Endothelial cell of umbilical vein (primary cell): ENCODE results near the gene ARHGAP32. TPM values are rescaled to one million over a fixed set of nuclear protein-coding genes. Genes with fewer than 3 reads are reported as not detected.

Source experiments
- BruUV-seq: library from RNA; stranded (reverse); fragments of 400-500 nt; replicated peaks from 2 replicates; lab custom pipeline; 2021; lab: Mats Ljungman, UMichigan
- CTCF ChIA-PET: fragments of 300-600, 350-600 bp; sonication (Branson Sonifier 250); formaldehyde crosslinking; loops from one replicate; lab custom pipeline; 2021; ENCODE audit warnings: antibody characterized with exemption, inconsistent platforms; lab: Charles Lee
- POLR2A ChIA-PET: fragments of 300-600, 350-600 bp; sonication (Branson Sonifier 250); formaldehyde crosslinking; loops from one replicate; lab custom pipeline; 2021; ENCODE audit warnings: antibody characterized with exemption, inconsistent platforms; lab: Charles Lee
- DNase-seq: peaks from one replicate; pipeline ENCODE4 v3.0.0-alpha.2; 2011; ENCODE audit warnings: low read depth, low spot score
- FAIRE-seq: peaks from 2 replicates; lab custom pipeline; 2011; peaks lifted over from hg19 to GRCh38; lab: Jason Lieb, UNC
- H2AFZ ChIP-seq: 2 replicates; pipeline ENCODE4 v1.6.0; 2012; ENCODE audit warnings: low read depth, low read length, control low read depth, inconsistent platforms
- H3K27ac ChIP-seq: 2 replicates; pipeline ENCODE4 v1.5.1; 2011; ENCODE audit warnings: low read depth, mild to moderate bottlenecking, control low read depth, low read length, moderate library complexity; ENCODE audit not compliant: insufficient read depth
- H3K27me3 ChIP-seq, 2 experiments: 2 replicates each; pipeline versions ENCODE4 v1.6.0 to v1.6.1; 2011; ENCODE audit warnings: low read length in 2 of 2, mixed read lengths in 1 of 2; ENCODE audit not compliant: control insufficient read depth in 2 of 2, insufficient read depth in 2 of 2
- H3K36me3 ChIP-seq, 2 experiments: 2 replicates in 1 of 2; 3 replicates in 1 of 2; pipeline ENCODE4 v1.5.1; 2011; ENCODE audit warnings: low read length in 2 of 2, mild to moderate bottlenecking in 1 of 2, moderate library complexity in 1 of 2; ENCODE audit not compliant: control insufficient read depth in 2 of 2, insufficient read depth in 2 of 2; ENCODE audit errors: extremely low read depth in 1 of 2
- H3K4me1 ChIP-seq: 3 replicates; pipeline ENCODE4 v1.5.1; 2011; ENCODE audit warnings: mild to moderate bottlenecking, low read length; ENCODE audit not compliant: control insufficient read depth, insufficient read depth; ENCODE audit errors: extremely low read depth
- H3K4me2 ChIP-seq: 2 replicates; pipeline ENCODE4 v1.6.1; 2011; ENCODE audit warnings: low read length, control low read depth, mixed read lengths; ENCODE audit not compliant: insufficient read depth
- H3K4me3 ChIP-seq, 3 experiments: fragments of 200-600 bp in 1 of 3; sonication (generic), shearing (Covaris generic) in 1 of 3; replicated peaks in 1 of 3; 2 replicates each; pipeline ENCODE4 v1.5.1; 2011 to 2016; ENCODE audit warnings: control low read depth in 3 of 3, low read length in 3 of 3, mild to moderate bottlenecking in 2 of 3, inconsistent platforms in 1 of 3, low read depth in 1 of 3, moderate library complexity in 1 of 3; ENCODE audit not compliant: insufficient read depth in 1 of 3
- H3K79me2 ChIP-seq: 2 replicates; pipeline ENCODE4 v1.6.0; 2012; ENCODE audit warnings: low read length, inconsistent platforms; ENCODE audit not compliant: control insufficient read depth, insufficient read depth
- H3K9ac ChIP-seq: replicated peaks from 2 replicates; pipeline ENCODE3; 2011; ENCODE audit warnings: low read length, control low read depth; ENCODE audit not compliant: insufficient read depth; ENCODE audit errors: extremely low read depth
- H3K9me1 ChIP-seq: replicated peaks from 3 replicates; pipeline ENCODE4 v1.6.0; 2011; ENCODE audit warnings: mild to moderate bottlenecking, low read length; ENCODE audit not compliant: control insufficient read depth, insufficient read depth; ENCODE audit errors: extremely low read depth
- H3K9me3 ChIP-seq: replicated peaks from 2 replicates; pipeline ENCODE4 v1.5.1; 2012; ENCODE audit warnings: low read length, inconsistent platforms; ENCODE audit not compliant: control insufficient read depth, insufficient read depth
- H4K20me1 ChIP-seq: replicated peaks from 2 replicates; pipeline ENCODE3; 2011; ENCODE audit warnings: mild to moderate bottlenecking, low read length; ENCODE audit not compliant: control insufficient read depth, insufficient read depth; ENCODE audit errors: extremely low read depth
- CTCF ChIP-seq, 2 donors: IDR thresholded peaks; 1 replicate in 1 of 2; 2 replicates in 1 of 2; pipeline ENCODE4 v1.5.1; 2011; ENCODE audit warnings: low read length in 2 of 2, mild to moderate bottlenecking in 2 of 2, moderate library complexity in 2 of 2, control low read depth in 1 of 2, inconsistent platforms in 1 of 2, low read depth in 1 of 2; ENCODE audit not compliant: insufficient read depth in 1 of 2; ENCODE audit errors: extremely low read depth in 1 of 2
- EZH2 ChIP-seq: IDR thresholded peaks from 2 replicates; pipeline ENCODE4 v1.6.1; 2012; ENCODE audit warnings: borderline replicate concordance, low read depth, mild to moderate bottlenecking, moderate library complexity, low read length, inconsistent platforms; ENCODE audit not compliant: severe bottlenecking
- FOS ChIP-seq: IDR thresholded peaks from 2 replicates; pipeline ENCODE4 v1.6.1; 2011; ENCODE audit warnings: mild to moderate bottlenecking, low read length, moderate library complexity, borderline replicate concordance; ENCODE audit not compliant: insufficient read depth
- GATA2 ChIP-seq: IDR thresholded peaks from 2 replicates; pipeline ENCODE4 v1.7.0; 2011; ENCODE audit warnings: low read depth, mild to moderate bottlenecking, moderate library complexity, mixed read lengths, low read length; ENCODE audit not compliant: insufficient read length, insufficient read depth
- JUN ChIP-seq: IDR thresholded peaks from 2 replicates; pipeline ENCODE4 v1.6.1; 2011; ENCODE audit warnings: borderline replicate concordance, low read depth; ENCODE audit not compliant: insufficient read length, insufficient read depth
- MAX ChIP-seq: IDR thresholded peaks from 2 replicates; pipeline ENCODE4 v1.6.1; 2011; ENCODE audit not compliant: insufficient read depth, insufficient read length
- MYC ChIP-seq: IDR thresholded peaks from one replicate; pipeline ENCODE4 v1.6.1; 2011; ENCODE audit warnings: mild to moderate bottlenecking, low read depth, low read length
- POLR2A ChIP-seq: IDR thresholded peaks from 2 replicates; pipeline ENCODE4 v1.6.1; 2012; ENCODE audit warnings: low read depth, mild to moderate bottlenecking, control low read depth, low read length
- POLR2AphosphoS5 ChIP-seq: IDR thresholded peaks from 2 replicates; pipeline ENCODE4 v1.6.1; 2012; ENCODE audit warnings: low read depth, mild to moderate bottlenecking, control low read depth, low read length, moderate library complexity; ENCODE audit not compliant: insufficient read depth
- dilution Hi-C: fragments of 300-500 bp; cut with MboI; formaldehyde crosslinking; loops from one replicate; pipeline ENCODE4 v1.15.0; 2019; ENCODE audit warnings: low sequenced_read_pairs; ENCODE audit not compliant: extremely low pct_ligation_motif_present
- intact Hi-C: fragments of 100-400 bp; cut with micrococcal nuclease; formaldehyde crosslinking; loops from one replicate; pipeline ENCODE4 v1.10.0; 2022
- polyA plus RNA-seq, 4 experiments: library from polyadenylated mRNA; depleted of rRNA in 3 of 4; stranded (reverse) in 3 of 4; unstranded in 1 of 4; fragments of >200 nt; gene quantifications; 2 replicates each; pipeline versions ENCODE4 v1.2.1 to v1.2.3, GENCODE V29; 2011 to 2012; ENCODE audit warnings: missing spikeins in 1 of 4
- total RNA-seq: library from RNA; stranded (reverse); gene quantifications from 2 replicates; pipeline ENCODE4 v1.2.3, GENCODE V29; 2021

ARHGAP32 gene
- total and polyA plus RNA-seq, 2 donors (not counting 3 experiments of a cell fraction or from before 2014, with no cell fraction given): 3.4 to 9.1 TPM

- Histone ChIP-seq H4K20me1 (no peaks in the 10 kb centered on the region), H3K9me3 (no peaks in the 10 kb centered on the region), H3K9ac (no peak overlapping the region), H3K27me3 (no peaks in the 10 kb centered on the region), H3K79me2 (no peaks in the 10 kb centered on the region), H2AFZ (no peak overlapping the region), H3K4me1 (no peaks in the 10 kb centered on the region), H3K4me3 (no peak overlapping the region), H3K9me1 (no peaks in the 10 kb centered on the region), H3K27ac (no peak overlapping the region), H3K36me3 (no peaks in the 10 kb centered on the region), H3K4me2 (no peak overlapping the region)
- no peak for DNase-seq
- ChIA-PET CTCF (no interaction called here), POLR2A (no interaction called here)
- no peak for TF ChIP-seq MYC
- no peak for TF ChIP-seq CTCF (IDR thresholded peaks at IDR 0.05; ENCODE audit: extremely low read depth in 1 of 2, insufficient read depth in 1 of 2, low read depth in 1 of 2, low read length in 2 of 2)
- TF ChIP-seq MAX: no peak
- TF ChIP-seq POLR2AphosphoS5: no peak
- no peak for TF ChIP-seq JUN
- TF ChIP-seq FOS: no peak
- TF ChIP-seq EZH2: no peak
- no peak for TF ChIP-seq GATA2
- TF ChIP-seq POLR2A: no peak
- no peak for FAIRE-seq
- no TSS peak for BruUV-seq
- intact Hi-C loops (no loop called here), dilution Hi-C loops (no loop called here)
Measured at GRCh38 chr11:128983023-128983422, 209.1 kb downstream of the ARHGAP32 start.
